Activated CD8-positive, alpha-beta T cell treated with anti-CD3 and anti-CD28 coated beads for 36 hours (primary cell): ENCODE results near the gene DPAGT1. TPM values are rescaled to one million over a fixed set of nuclear protein-coding genes. Genes with fewer than 3 reads are reported as not detected.

ENCODE experiments used
- ATAC-seq: fragments of 200-7000 bp; cut with Tn5 transposase; one replicate; pipeline ENCODE4 v1.10.0; 2021; ENCODE audit warnings: mild to moderate bottlenecking, moderate library complexity
- CTCF ChIA-PET: fragments of 350-600 bp; sonication (Branson Sonifier 250); formaldehyde crosslinking; loops from one replicate; lab custom pipeline; 2021; ENCODE audit warnings: antibody characterized with exemption; lab: Charles Lee
- POLR2A ChIA-PET: fragments of 350-600 bp; sonication (Branson Sonifier 250); formaldehyde crosslinking; loops from one replicate; lab custom pipeline; 2021; ENCODE audit warnings: antibody characterized with exemption; lab: Charles Lee
- DNase-seq: peaks from one replicate; pipeline ENCODE4 v3.0.0-alpha.2; 2020
- H3K27ac Mint-ChIP-seq: one replicate; pipeline ENCODE4 v1.8.0; 2021; ENCODE audit warnings: mild to moderate bottlenecking, mixed read lengths
- H3K27me3 Mint-ChIP-seq: one replicate; pipeline ENCODE4 v1.8.0; 2021; ENCODE audit warnings: mixed read lengths
- H3K36me3 Mint-ChIP-seq: one replicate; pipeline ENCODE4 v1.8.0; 2021; ENCODE audit warnings: low read depth, mixed read lengths
- H3K4me1 Mint-ChIP-seq: one replicate; pipeline ENCODE4 v1.8.0; 2021; ENCODE audit warnings: low read depth, mixed read lengths
- H3K4me3 Mint-ChIP-seq: one replicate; pipeline ENCODE4 v1.8.0; 2021; ENCODE audit warnings: mild to moderate bottlenecking, moderate library complexity, mixed read lengths
- H3K9me3 Mint-ChIP-seq: one replicate; pipeline ENCODE4 v1.8.0; 2021; ENCODE audit warnings: mixed read lengths
- intact Hi-C: fragments of 100-400 bp; cut with micrococcal nuclease; formaldehyde crosslinking; loops from one replicate; pipeline ENCODE4 v1.10.0; 2022
- total RNA-seq, 2 experiments: library from RNA; stranded (reverse); gene quantifications; one replicate each; pipeline ENCODE4 v1.2.3, GENCODE V29; 2021
- TF ChIP-seq, protein P1 (sequence below): fragments of 200-600 bp; IDR thresholded peaks from one replicate; pipeline ENCODE4 v1.8.0; 2022; ENCODE audit warnings: antibody characterized with exemption, mild to moderate bottlenecking

DPAGT1 gene
- total RNA-seq, 2 experiments from 2014 or later: 51.1 to 52.2 TPM

DNA sequence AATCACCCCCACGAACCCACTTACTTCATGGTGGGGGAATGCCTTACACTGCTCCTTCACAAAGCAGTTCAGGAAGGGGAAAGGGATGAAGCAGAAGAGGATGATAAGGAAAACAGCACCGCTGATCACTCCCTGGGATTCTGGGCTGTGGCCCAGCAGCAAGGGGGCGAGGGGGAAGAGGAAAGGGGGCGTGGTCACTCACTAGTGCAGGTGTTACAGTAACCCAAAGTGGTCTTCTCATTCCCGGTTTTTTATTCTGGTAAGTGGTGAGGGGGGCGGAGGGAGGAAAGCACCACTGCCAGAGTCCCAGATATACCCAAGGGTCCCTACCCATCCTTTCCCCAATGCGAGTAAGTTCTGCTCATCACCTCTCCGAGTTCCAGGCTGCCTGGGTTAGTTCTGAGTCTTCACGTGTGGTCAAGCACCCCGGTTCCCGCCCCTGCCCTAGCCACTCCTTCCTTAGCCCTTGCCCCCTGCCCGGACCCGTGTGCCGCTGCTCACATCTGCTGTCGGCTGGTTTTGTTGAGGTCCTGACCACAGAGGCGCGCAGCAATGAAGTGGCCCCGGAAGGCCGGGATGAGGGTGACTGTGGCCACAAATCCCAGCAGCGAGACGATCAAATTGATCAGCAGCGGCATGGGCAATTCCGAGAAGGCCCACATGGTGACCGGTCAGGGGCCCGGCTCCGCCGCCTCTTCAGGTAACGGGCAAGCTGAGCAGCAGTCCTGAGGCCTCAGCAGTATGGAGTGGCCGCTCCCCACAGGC is 477 bp downstream of the DPAGT1 start:
- Mint-ChIP-seq H3K4me1 (peaks cover 33% of the 10 kb centered on the region), H3K36me3 (peaks cover 37% of the 10 kb centered on the region), H3K27me3 (no peaks in the 10 kb centered on the region), H3K9me3 (no peaks in the 10 kb centered on the region), H3K4me3 (peak overlapping the region; percentile 91), H3K27ac (peak overlapping the region; percentile 97)
- CTCF ChIA-PET: interaction anchor here (1.0 to 1.9 kb wide), 4 partner anchors 16 to 222 kb away, joined by 3 to 12 read pairs (median 5); partner anchors contain the start of genes HMBS and VPS11
- no peak for DNase-seq
- TF ChIP-seq, protein P1, sequence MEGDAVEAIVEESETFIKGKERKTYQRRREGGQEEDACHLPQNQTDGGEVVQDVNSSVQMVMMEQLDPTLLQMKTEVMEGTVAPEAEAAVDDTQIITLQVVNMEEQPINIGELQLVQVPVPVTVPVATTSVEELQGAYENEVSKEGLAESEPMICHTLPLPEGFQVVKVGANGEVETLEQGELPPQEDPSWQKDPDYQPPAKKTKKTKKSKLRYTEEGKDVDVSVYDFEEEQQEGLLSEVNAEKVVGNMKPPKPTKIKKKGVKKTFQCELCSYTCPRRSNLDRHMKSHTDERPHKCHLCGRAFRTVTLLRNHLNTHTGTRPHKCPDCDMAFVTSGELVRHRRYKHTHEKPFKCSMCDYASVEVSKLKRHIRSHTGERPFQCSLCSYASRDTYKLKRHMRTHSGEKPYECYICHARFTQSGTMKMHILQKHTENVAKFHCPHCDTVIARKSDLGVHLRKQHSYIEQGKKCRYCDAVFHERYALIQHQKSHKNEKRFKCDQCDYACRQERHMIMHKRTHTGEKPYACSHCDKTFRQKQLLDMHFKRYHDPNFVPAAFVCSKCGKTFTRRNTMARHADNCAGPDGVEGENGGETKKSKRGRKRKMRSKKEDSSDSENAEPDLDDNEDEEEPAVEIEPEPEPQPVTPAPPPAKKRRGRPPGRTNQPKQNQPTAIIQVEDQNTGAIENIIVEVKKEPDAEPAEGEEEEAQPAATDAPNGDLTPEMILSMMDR: no peak
- intact Hi-C loops: no loop called here
- peak; percentile 12 for ATAC-seq
- POLR2A ChIA-PET: interaction anchor here (0.8 to 2.3 kb wide), 7 partner anchors 8 to 83 kb away, joined by 3 to 20 read pairs (median 5); partner anchors contain the start of genes HMBS, RPS25, TRAPPC4 and VPS11

DNA sequence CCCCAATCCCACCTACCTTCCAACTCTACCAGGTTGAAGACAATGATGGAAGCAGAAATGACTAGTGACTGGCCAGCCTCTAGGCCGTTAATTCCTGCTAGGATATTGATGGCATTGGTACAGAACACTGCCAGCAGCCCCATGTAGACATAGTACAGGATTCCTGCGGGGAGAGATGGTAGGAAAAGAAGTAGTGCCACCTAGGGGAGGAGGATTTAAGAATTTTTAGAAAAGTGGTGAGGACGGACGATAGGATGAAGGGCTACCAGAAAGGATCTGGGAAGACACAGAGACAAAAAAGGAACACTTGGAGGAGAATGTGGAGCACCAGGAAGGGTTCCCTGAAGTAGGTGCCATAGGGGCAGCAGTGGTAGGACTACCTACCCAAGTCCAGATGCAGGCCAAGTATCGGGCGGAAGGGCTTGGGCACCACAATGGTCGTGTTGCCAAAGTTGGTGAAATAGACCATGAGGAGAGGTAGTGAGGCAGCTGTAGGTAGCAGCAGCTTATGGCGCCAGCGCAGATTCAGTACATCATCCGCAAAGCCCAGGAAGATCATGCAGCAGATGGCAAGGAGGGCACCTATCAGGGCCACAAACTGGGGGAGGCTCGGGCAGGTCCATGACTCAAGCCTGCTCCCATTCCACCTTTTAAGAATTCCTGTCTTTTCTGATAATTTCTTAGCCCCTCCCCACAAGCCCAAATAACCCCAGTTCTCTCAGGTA is 1.2 kb downstream of the DPAGT1 start:
- peak overlapping the region; percentile 97 for H3K27ac Mint-ChIP-seq
- ChIA-PET POLR2A (interaction anchor here (0.7 to 1.2 kb wide), 2 partner anchors 9 to 15 kb away, joined by 3 read pairs; no protein-coding TSS in a partner anchor), CTCF (interaction anchor here (1.9 kb wide), 1 partner anchor 8 kb away, joined by 6 read pairs; no protein-coding TSS in a partner anchor)
- intact Hi-C loops: no loop called here
- ATAC-seq (no peak), DNase-seq (no peak)
- peak overlapping the region; percentile 91 for H3K4me3 Mint-ChIP-seq
- peaks cover 38% of the 10 kb centered on the region for H3K4me1 Mint-ChIP-seq
- peaks cover under 1% of the 10 kb centered on the region for H3K27me3 Mint-ChIP-seq
- TF ChIP-seq, protein P1: peak; percentile 46
- H3K36me3 Mint-ChIP-seq: peaks cover 39% of the 10 kb centered on the region
- H3K9me3 Mint-ChIP-seq: no peaks in the 10 kb centered on the region

- DNase-seq (no peak), ATAC-seq (no peak)
- intact Hi-C loops: no loop called here
- ChIA-PET CTCF (interaction anchor here (0.6 to 2.0 kb wide), 3 partner anchors 9 to 21 kb away, joined by 3 to 7 read pairs (median 6); partner anchors contain the start of gene HINFP), POLR2A (interaction anchor here (0.7 to 1.2 kb wide), 2 partner anchors 8 to 16 kb away, joined by 3 read pairs; no protein-coding TSS in a partner anchor)
- Mint-ChIP-seq H3K36me3 (peaks cover 46% of the 10 kb centered on the region), H3K27ac (no peak overlapping the region), H3K27me3 (peaks cover 1% of the 10 kb centered on the region), H3K4me3 (peak overlapping the region; percentile 91), H3K4me1 (peaks cover 38% of the 10 kb centered on the region), H3K9me3 (no peaks in the 10 kb centered on the region)
- TF ChIP-seq, protein P1: no peak
Measured at GRCh38 chr11:119099711-119100110, 1.9 kb downstream of the DPAGT1 start.

- TF ChIP-seq, protein P1: no peak
- Mint-ChIP-seq H3K27ac (peak overlapping the region; percentile 91), H3K4me3 (peak overlapping the region; percentile 93), H3K27me3 (peaks cover 1% of the 10 kb centered on the region), H3K36me3 (peaks cover 74% of the 10 kb centered on the region), H3K4me1 (peaks cover 41% of the 10 kb centered on the region), H3K9me3 (no peaks in the 10 kb centered on the region)
- ChIA-PET POLR2A (interaction anchor here (0.6 to 7.0 kb wide), 38 partner anchors 10 to 261 kb away, joined by 3 to 107 read pairs (median 4); partner anchors contain the start of genes C2CD2L, CENATAC, HMBS and HYOU1), CTCF (interaction anchor here (1.2 to 2.5 kb wide), 4 partner anchors 9 to 111 kb away, joined by 3 to 8 read pairs (median 6); partner anchors contain the start of gene CBL)
- ATAC-seq (peak; percentile 86), DNase-seq (peak; percentile 100)
- intact Hi-C loops: no loop called here
Measured at GRCh38 chr11:119095066-119095880, 6.4 kb downstream of the DPAGT1 start.
